ACC112 (cell line): ENCODE measurements around the gene EXOSC10.
"Not testable (repeated sequence)": the region's sequence is repeated elsewhere in the genome, so short reads cannot be mapped to it uniquely, and the experiment has no call there.

Experiments
- H2AFZ ChIP-seq: fragments of 200-600 bp; sonication (generic); one replicate; pipeline ENCODE4 v1.6.0; 2017; ENCODE audit warnings: antibody characterized with exemption, low read length; ENCODE audit not compliant: unreplicated experiment
- H3K27ac ChIP-seq: fragments of 200-600 bp; sonication (generic); 2 replicates; pipeline ENCODE4 v1.5.1; 2014; ENCODE audit warnings: low read depth, mild to moderate bottlenecking, antibody characterized with exemption, low read length, moderate library complexity
- H3K27me3 ChIP-seq: fragments of 200-600 bp; sonication (generic); 2 replicates; pipeline ENCODE4 v1.6.1; 2014; ENCODE audit warnings: mild to moderate bottlenecking, antibody characterized with exemption, low read length, moderate library complexity, mixed read lengths; ENCODE audit not compliant: insufficient read depth
- H3K36me3 ChIP-seq: fragments of 200-600 bp; sonication (generic); 2 replicates; pipeline ENCODE4 v1.6.1; 2016; ENCODE audit warnings: mild to moderate bottlenecking, antibody characterized with exemption, low read length, moderate library complexity, mixed read lengths; ENCODE audit not compliant: insufficient read depth
- H3K4me1 ChIP-seq: fragments of 200-600 bp; sonication (generic); one replicate; pipeline ENCODE4 v1.6.1; 2016; ENCODE audit warnings: low read length, mixed read lengths; ENCODE audit not compliant: insufficient read depth, unreplicated experiment, control insufficient read depth
- H3K4me3 ChIP-seq: fragments of 200-600 bp; sonication (generic); 2 replicates; pipeline ENCODE4 v1.5.1; 2014; ENCODE audit warnings: mild to moderate bottlenecking, low read depth, low read length
- H3K79me2 ChIP-seq: fragments of 200-600 bp; sonication (generic); one replicate; pipeline ENCODE4 v1.6.0; 2016; ENCODE audit warnings: low read length; ENCODE audit not compliant: control insufficient read depth, unreplicated experiment, insufficient read depth

EXOSC10 gene

DNA sequence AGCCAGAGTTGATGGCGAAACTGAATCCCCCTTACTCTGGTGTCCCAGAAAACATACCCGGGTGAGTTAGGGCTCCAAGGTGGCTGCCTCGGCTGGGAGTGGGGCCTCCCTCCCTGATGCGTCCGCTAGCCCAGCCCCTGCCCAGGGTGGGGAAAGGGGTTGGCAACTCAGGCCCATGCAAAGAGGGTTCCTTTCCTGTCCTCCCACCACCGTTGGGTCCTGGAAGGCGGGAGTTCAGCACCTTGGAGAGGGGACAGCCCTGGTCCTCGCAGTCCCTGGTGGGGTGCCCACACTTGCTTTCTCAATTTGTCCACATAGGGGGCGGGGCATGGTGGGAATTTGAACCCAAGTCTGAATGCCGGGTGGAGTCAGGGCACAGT, 45.9 kb downstream of the EXOSC10 start:
- peaks cover 4% of the 10 kb centered on the region for H3K79me2 ChIP-seq

GRCh38 chr1:11052839-11053757, 46.6 kb downstream of the EXOSC10 start:
- no peak overlapping the region for H2AFZ ChIP-seq
- H3K79me2 ChIP-seq: no peaks in the 10 kb centered on the region
- no peaks in the 10 kb centered on the region for H3K4me1 ChIP-seq
- H3K36me3 ChIP-seq: no peaks in the 10 kb centered on the region; the same call in 1 of the 2 replicates
- H3K4me3 ChIP-seq: no peak overlapping the region
- no peak overlapping the region for H3K27ac ChIP-seq
- H3K27me3 ChIP-seq: no peaks in the 10 kb centered on the region

More for the DNA sequence above, 45.9 kb downstream of the EXOSC10 start:
- no peak overlapping the region for H3K27ac ChIP-seq
- no peaks in the 10 kb centered on the region for H3K27me3 ChIP-seq
- no peak overlapping the region for H2AFZ ChIP-seq
- no peak overlapping the region for H3K4me3 ChIP-seq
- H3K4me1 ChIP-seq: no peaks in the 10 kb centered on the region
- H3K36me3 ChIP-seq: no peaks in the 10 kb centered on the region; the same call in 1 of the 2 replicates

DNA sequence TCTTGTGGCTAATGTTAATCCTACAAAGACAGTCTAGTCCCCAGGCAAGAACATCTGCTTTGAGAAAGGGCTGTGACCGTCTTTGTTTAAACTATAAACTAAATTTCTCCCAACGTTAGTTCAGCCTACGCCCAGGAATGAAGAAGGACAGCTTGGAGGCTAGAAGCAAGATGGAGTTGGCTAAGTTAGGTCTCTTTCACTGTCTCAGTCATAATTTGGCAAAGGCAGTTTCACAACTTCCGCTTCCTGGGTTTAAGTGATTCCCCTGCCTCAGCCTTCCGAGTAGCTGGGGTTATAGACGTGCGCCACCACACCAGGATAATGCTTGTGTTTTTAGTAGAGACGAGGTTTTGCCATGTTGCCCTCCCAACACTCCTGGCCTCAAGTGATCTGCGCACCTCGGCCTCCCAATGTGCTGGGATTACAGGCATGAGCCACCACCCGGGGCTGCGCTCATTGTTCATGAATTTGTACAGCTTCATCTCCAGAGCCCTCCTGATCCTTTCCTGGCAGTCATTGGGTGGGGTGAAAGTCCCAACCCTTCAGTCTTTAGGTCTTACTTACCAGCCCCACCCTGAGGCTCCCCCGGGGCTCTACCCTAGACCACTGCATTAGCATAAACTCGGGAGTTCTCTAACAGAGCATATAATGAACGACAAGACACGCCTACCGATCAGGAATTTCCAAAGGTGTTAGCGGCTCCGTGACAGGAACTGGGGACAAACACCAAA, 47.7 kb downstream of the EXOSC10 start:
- H3K4me1 ChIP-seq: no peaks in the 10 kb centered on the region
- H3K27ac ChIP-seq: no peak overlapping the region
- no peak overlapping the region for H3K4me3 ChIP-seq
- no peaks in the 10 kb centered on the region for H3K79me2 ChIP-seq
- no peak overlapping the region for H2AFZ ChIP-seq
- no peaks in the 10 kb centered on the region for H3K27me3 ChIP-seq
- no peaks in the 10 kb centered on the region; the same call in 1 of the 2 replicates for H3K36me3 ChIP-seq

DNA sequence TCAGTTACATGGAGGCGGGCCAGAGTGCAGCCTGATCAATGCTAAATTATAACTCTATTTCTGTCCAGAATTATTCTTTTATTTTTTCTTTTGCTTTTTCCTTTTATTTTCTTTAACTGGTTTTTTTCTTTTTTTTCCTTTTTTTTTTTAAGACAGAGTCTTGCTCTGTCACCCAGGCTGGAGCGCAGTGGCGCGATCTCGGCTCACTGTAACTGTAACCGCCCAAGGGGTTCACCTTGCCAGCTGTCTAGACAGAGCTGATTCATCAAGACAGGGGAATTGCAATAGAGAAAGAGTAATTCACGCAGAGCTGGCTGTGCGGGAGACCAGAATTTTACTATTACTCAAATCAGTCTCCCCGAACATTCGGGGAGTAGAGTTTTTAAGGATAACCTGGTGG, 48.5 kb downstream of the EXOSC10 start:
- H3K27me3 ChIP-seq, H2AFZ ChIP-seq, H3K4me1 ChIP-seq, H3K4me3 ChIP-seq, H3K27ac ChIP-seq, H3K79me2 ChIP-seq, H3K36me3 ChIP-seq: not testable (repeated sequence)

DNA sequence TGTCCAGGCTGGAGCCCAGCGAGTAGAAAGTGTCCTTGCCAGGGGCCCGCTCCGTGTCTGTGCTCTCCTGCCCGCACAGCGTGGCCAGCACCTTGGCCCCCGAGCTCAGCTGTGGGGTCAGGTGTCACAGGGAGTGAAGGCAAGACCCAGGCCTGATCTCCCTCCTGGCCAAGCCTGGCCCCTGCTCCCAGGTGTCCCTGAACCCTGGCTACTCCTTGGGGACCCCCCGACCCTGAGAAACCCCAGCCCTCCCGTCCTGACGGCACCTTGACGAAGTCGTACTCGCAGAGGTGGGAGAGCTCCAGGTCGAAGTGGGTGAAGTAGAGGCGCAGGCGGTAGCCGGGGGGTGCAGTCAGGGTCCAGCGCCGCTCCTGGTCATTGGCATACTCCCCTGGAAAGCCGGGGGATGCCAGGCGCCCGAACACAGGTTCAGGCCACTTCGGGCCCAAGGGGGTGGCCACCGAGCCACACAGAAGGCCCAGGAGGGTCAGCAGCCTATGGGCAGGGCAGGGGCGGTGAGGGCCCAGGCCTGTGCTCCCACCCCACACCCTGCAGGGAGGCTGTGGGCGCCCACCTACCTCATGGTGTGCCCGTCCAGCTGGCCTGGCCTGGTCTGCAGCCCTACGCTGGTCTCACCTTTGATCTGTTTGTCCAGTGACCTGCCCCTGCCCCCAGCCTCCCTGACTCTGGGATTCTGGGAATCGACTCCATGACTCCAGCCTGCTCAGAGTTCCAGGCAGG, 52.9 kb downstream of the EXOSC10 start, which contains the start of gene MASP2:
MASP2 (minus strand) TSS at position 615 of the 741 bp plus-strand sequence; CDS start at position 583, 32 bp downstream.
- no peaks in the 10 kb centered on the region for H3K36me3 ChIP-seq
- no peaks in the 10 kb centered on the region for H3K79me2 ChIP-seq
- H3K4me3 ChIP-seq: no peak within 1 kb of the TSS
- H3K27me3 ChIP-seq: 0 out of 2 replicates have a peak, but pooled peaks cover 4% of the 10 kb centered on the region
- H3K27ac ChIP-seq: no peak within 1 kb of the TSS
- H2AFZ ChIP-seq: no peak within 1 kb of the TSS
- H3K4me1 ChIP-seq: no peaks in the 10 kb centered on the region

GRCh38 chr1:11046270-11046566, 53.5 kb downstream of the EXOSC10 start:
- Histone ChIP-seq H3K27ac (no peak overlapping the region), H3K36me3 (no peaks in the 10 kb centered on the region), H3K27me3 (0 out of 2 replicates have a peak, but pooled peaks cover 4% of the 10 kb centered on the region), H2AFZ (no peak overlapping the region), H3K4me1 (no peaks in the 10 kb centered on the region), H3K79me2 (no peaks in the 10 kb centered on the region), H3K4me3 (no peak overlapping the region)

GRCh38 chr1:11045428-11046269, 54.0 kb downstream of the EXOSC10 start:
- H3K36me3 ChIP-seq: no peaks in the 10 kb centered on the region
- no peak overlapping the region for H3K27ac ChIP-seq
- H3K4me3 ChIP-seq: no peak overlapping the region
- H3K4me1 ChIP-seq: no peaks in the 10 kb centered on the region
- no peak overlapping the region for H2AFZ ChIP-seq
- H3K79me2 ChIP-seq: no peaks in the 10 kb centered on the region
- H3K27me3 ChIP-seq: 0 out of 2 replicates have a peak, but pooled peaks cover 4% of the 10 kb centered on the region

DNA sequence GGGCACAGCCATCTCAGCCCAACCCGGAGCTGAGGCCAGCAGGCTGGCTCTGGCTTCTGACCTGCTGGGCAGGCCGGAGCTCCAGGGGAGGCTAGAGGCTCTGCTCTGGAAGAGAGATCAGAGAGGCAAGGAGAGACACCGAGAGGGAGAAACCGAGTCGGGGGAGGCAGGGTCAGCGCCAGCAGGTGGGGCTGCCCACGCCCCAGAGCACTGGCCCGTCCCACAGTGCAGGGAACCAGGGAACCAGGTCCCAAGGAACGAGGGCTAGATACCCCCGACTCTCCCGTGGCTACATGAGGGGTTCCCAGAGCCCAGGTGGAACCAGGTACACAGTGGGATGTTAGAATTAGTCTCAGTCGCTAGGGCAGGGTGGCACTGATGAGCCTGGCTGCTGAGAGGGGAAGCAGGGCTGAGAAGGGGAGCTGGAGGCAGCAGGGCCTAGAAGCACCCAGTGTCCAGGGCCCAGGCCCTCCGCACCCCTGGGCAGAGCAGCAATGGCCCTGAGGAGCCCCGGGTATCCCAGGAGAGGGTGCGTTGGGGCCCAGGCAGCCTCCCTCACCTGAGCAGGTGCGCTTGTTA, 54.7 kb downstream of the EXOSC10 start:
- no peak overlapping the region for H3K27ac ChIP-seq
- no peaks in the 10 kb centered on the region for H3K79me2 ChIP-seq
- H3K27me3 ChIP-seq: peaks cover 4% of the 10 kb centered on the region; the same call in 1 of the 2 replicates
- H3K4me3 ChIP-seq: no peak overlapping the region
- H3K36me3 ChIP-seq: no peaks in the 10 kb centered on the region
- H2AFZ ChIP-seq: no peak overlapping the region
- H3K4me1 ChIP-seq: no peaks in the 10 kb centered on the region

DNA sequence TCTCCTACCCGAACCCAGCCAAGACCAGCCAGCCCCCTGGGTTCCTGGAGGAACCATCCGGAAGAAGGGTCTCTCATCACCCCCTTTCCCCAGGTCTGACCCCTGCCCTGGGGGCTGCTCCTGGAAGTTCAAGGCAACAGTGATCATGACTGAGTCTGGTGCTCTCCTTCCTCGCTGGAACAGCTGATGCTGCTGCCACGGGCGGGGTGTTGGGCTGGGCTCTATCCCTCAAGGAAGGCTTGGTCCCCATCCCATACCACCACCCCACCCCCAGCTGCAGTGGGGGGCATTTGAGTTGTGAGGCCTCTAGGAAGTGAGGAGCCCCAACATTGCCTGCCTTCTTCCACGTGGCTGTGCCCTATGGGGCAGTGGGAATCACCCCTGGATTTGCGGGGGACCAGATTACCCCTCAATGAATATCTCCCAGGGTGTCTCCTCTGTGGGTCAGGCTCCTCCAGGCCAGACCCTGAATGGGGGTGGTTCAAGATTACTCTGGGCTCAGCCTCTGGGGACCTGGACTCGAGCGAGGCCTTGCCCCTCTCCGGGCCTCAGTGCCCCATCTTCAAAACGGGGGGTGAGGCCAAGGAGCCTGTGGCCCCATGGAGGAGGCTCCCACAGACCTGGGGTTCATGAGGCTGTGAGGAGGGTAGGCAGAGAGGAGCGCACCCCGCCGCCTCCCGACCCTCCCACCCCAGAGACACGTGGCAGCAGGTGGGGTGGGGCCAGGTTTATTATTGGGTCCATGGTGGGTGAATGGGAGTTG, 55.4 kb downstream of the EXOSC10 start:
- Histone ChIP-seq H3K79me2 (no peaks in the 10 kb centered on the region), H3K4me3 (no peak overlapping the region), H3K36me3 (no peaks in the 10 kb centered on the region), H3K4me1 (no peaks in the 10 kb centered on the region), H2AFZ (no peak overlapping the region), H3K27me3 (peaks cover 11% of the 10 kb centered on the region), H3K27ac (no peak overlapping the region)
